K562 (cell line): ENCODE measurements around the gene MARCHF7. TPM values are rescaled to one million over a fixed set of nuclear protein-coding genes. Genes with fewer than 3 reads are reported as not detected.
A peak's percentile ranks its signal among the peaks of the same experiment; 100 is the strongest.

Source experiments
- ATF2 ChIP-seq: sonication (generic); formaldehyde crosslinking; IDR thresholded peaks from 2 replicates; pipeline ENCODE4 v1.8.1; 2022; ENCODE audit warnings: missing genetic modification reagents
- CGGBP1 ChIP-seq: fragments of 250-450 bp; sonication (Bioruptor Pico); IDR thresholded peaks from 2 replicates; pipeline ENCODE4 v1.9.0; 2021; ENCODE audit warnings: mild to moderate bottlenecking
- CUX1 ChIP-seq: fragments of 200-800 bp; sonication (Bioruptor generic); IDR thresholded peaks from 2 replicates; pipeline ENCODE4 v1.6.1; 2016; ENCODE audit warnings: missing genetic modification characterization, missing compliant biosample characterization
- MTA1 ChIP-seq: fragments of 450-650 bp; IDR thresholded peaks from 2 replicates; pipeline ENCODE4 v1.6.1; 2017; ENCODE audit warnings: borderline replicate concordance
- RBM14 ChIP-seq: fragments of 200-400 bp; formaldehyde crosslinking; IDR thresholded peaks from 2 replicates; pipeline ENCODE4 v1.6.1; 2018; ENCODE audit warnings: low read depth, mild to moderate bottlenecking, low read length, moderate library complexity, borderline replicate concordance; ENCODE audit not compliant: insufficient read depth
- RFX5 ChIP-seq: IDR thresholded peaks from 2 replicates; pipeline ENCODE4 v1.6.1; 2011; ENCODE audit warnings: low read depth, mild to moderate bottlenecking, improper control_type of control experiment, low read length
- SLC30A9 ChIP-seq: fragments of 250-450 bp; sonication (Bioruptor Pico); IDR thresholded peaks from 2 replicates; pipeline ENCODE4 v1.8.0; 2022; ENCODE audit warnings: mild to moderate bottlenecking, moderate library complexity
- TAL1 ChIP-seq: fragments of 450-650 bp; IDR thresholded peaks from 2 replicates; pipeline ENCODE4 v1.6.1; 2016; ENCODE audit warnings: mild to moderate bottlenecking
- ZBTB49 ChIP-seq: sonication (generic); formaldehyde crosslinking; IDR thresholded peaks from 2 replicates; pipeline ENCODE4 v1.8.0; 2022; ENCODE audit warnings: missing genetic modification reagents, mild to moderate bottlenecking, borderline replicate concordance
- ZNF561 ChIP-seq: fragments of 450-650 bp; formaldehyde crosslinking; conservative IDR thresholded peaks from 2 replicates; pipeline ENCODE4 v1.4.0; 2020; ENCODE audit warnings: mild to moderate bottlenecking, moderate library complexity
- ZNF609 ChIP-seq: sonication (generic); formaldehyde crosslinking; IDR thresholded peaks from 2 replicates; pipeline ENCODE4 v1.8.1; 2023; ENCODE audit warnings: missing genetic modification reagents, mild to moderate bottlenecking, borderline replicate concordance
- ZNF830 ChIP-seq: fragments of 250-450 bp; sonication (Bioruptor Pico); IDR thresholded peaks from 2 replicates; pipeline ENCODE4 v1.5.0; 2021; ENCODE audit warnings: mild to moderate bottlenecking
- polyA plus RNA-seq, 8 experiments: library from polyadenylated mRNA; depleted of rRNA in 4 of 8; stranded (reverse) in 5 of 8; unstranded in 3 of 8; fragments of >200 nt; fragmentation: Nextera tagmentation in 2 of 8; fragmentation: Illumina TruSeq in 1 of 8; extraction: Ambion mirVana in 2 of 8; extraction: Trizol in 1 of 8; gene quantifications; 2 replicates each; pipeline versions ENCODE4 v1.2.1 to v1.2.3, GENCODE V29; 2011 to 2014; ENCODE audit warnings: inconsistent platforms in 1 of 8, missing spikeins in 1 of 8
- total RNA-seq, 7 experiments: library from RNA; depleted of rRNA in 6 of 7; stranded (reverse); fragments of >200 nt in 6 of 7; fragmentation: Illumina TruSeq in 2 of 7; extraction: Trizol in 2 of 7; gene quantifications; 2 replicates each; pipeline versions ENCODE4 v1.2.1 to v1.2.3, GENCODE V29; 2011 to 2021; ENCODE audit warnings: low replicate concordance in 1 of 7

MARCHF7 gene
- total and polyA plus RNA-seq, 9 of the 15 experiments (the other 6 are each of a cell fraction or from before 2014, with no cell fraction given), result 58.2 to 137 (median 86.7) TPM

GRCh38 chr2:159712143-159712928 lies at the start of gene MARCHF7 (continued):
- TF ChIP-seq ZBTB49 (CRISPR knock-in tag) (peak; percentile 93), RFX5 (no peak), SLC30A9 (CRISPR knock-in tag) (no peak), CGGBP1 (CRISPR knock-in tag) (peak; percentile 83; the same call in 1 of the 2 replicates), ZNF609 (CRISPR knock-in tag) (peak; percentile 96), RBM14 (peak; percentile 95; the same call in 1 of the 2 replicates), MTA1 (no peak), CUX1 (CRISPR knock-in tag) (no peak), ATF2 (CRISPR knock-in tag) (no peak; the same call in 1 of the 2 replicates), TAL1 (no peak), ZNF561 (CRISPR knock-in tag) (no peak), ZNF830 (CRISPR knock-in tag) (peak; percentile 87; the same call in 1 of the 2 replicates)
